ENCODE measurements around the gene POLR2E. TPM values are rescaled to one million over a fixed set of nuclear protein-coding genes. Genes with fewer than 3 reads are reported as not detected.

Gene POLR2E
- total and polyA plus RNA-seq, 2 experiments from 2014 or later: 172 to 336 TPM

DNA sequence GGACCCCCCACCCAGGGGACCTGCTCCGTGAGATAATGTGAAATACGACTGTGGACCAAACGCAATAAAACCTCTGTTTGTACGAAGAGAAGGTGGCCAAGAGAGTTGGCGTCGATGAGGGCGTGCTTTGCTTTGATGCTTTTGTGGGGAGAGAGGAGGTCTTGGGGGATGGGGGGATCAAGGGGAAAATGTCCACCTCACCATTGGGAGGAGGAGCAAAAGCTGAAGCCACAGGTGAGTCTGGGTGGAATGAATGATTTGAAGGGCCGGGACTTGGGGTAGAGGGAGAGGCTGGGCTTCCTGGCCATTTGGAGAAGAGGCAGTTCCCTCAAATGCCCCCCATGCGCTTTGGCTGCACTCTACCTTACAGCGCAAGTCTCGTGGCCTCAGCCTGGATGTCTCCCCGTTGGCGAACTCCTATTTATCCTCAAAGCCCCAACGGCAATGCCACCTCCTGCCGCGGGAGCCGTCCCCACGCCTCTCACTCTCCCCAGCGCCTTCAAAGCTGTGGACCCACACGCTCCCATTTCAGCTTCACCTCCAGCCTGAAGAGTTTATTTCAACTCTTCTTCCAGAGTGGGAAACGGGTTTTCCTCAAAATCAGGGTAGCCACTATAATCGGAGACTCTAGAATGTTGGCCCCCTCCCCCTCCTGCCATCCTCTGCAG is 56.1 kb downstream of the POLR2E start:
- Histone ChIP-seq H3K4me3 (peak overlapping the region; percentile 68; the same call in 1 of the 2 replicates), H3K9me2 (ENCODE audit: insufficient read depth) (no peaks in the 10 kb centered on the region), H3K27me3 (replicated peaks; ENCODE audit: insufficient read depth) (no peaks in the 10 kb centered on the region), H4K20me1 (ENCODE audit: insufficient read depth) (no peaks in the 10 kb centered on the region), H3K9ac (peak overlapping the region; percentile 37; the same call in 1 of the 2 replicates), H3K36me3 (ENCODE audit: low read depth) (no peaks in the 10 kb centered on the region; the same call in 1 of the 2 replicates), H3K79me2 (ENCODE audit: insufficient read depth) (peaks cover 11% of the 10 kb centered on the region), H3K27ac (peak overlapping the region; percentile 21), H3K9me3 (ENCODE audit: low read depth) (no peaks in the 10 kb centered on the region), H2AFZ (no peak overlapping the region), H3F3A (ENCODE audit: insufficient read depth) (peaks cover 32% of the 10 kb centered on the region), H3K4me2 (ENCODE audit: unreplicated experiment) (peak overlapping the region; percentile 84), H3K4me1 (ENCODE audit: insufficient read depth) (no peaks in the 10 kb centered on the region; the same call in 1 of the 2 replicates)
- in situ Hi-C loops (cut with MboI): no loop called here
- TF ChIP-seq EZH2 (IDR thresholded peaks at IDR 0.05; ENCODE audit: insufficient read depth, poor library complexity, severe bottlenecking): no peak
- TF ChIP-seq EZH2phosphoT487 (IDR thresholded peaks at IDR 0.05; ENCODE audit: insufficient read depth, low read depth): no peak
- DNase-seq: peak; percentile 45
- WGBS, 2 experiments (ENCODE audit: low coverage in 1 of 2, low lambda C conversion rate in 2 of 2, missing lambda C conversion rate in 2 of 2): 56 to 61% methylated on average over 20 to 22 of the region's 22 CpGs

DNA sequence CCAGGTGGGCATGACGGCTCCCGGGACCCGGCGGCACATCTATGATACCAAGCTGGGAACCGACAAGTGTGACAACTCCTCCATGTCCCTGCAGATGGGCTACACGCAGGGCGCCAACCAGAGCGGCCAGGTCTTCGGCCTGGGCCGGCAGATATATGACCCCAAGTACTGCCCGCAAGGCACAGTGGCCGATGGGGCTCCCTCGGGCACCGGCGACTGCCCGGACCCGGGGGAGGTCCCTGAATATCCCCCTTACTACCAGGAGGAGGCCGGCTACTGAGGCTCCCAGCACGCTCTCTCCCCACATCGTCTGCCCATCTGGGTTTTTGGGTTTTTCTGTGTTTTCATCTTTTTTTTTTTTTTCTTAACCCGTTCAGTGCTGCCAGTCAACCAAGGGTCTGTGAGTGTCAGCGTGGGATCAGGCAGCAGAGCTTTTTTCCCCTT is 57.5 kb downstream of the POLR2E start:
- Histone ChIP-seq H3K4me2 (ENCODE audit: unreplicated experiment) (no peak overlapping the region), H3K9ac (no peak overlapping the region), H3F3A (ENCODE audit: insufficient read depth) (peaks cover 32% of the 10 kb centered on the region), H3K36me3 (ENCODE audit: low read depth) (peaks cover 7% of the 10 kb centered on the region), H4K20me1 (ENCODE audit: insufficient read depth) (no peaks in the 10 kb centered on the region), H3K27ac (no peak overlapping the region), H3K4me1 (ENCODE audit: insufficient read depth) (no peaks in the 10 kb centered on the region; the same call in 1 of the 2 replicates), H3K4me3 (no peak overlapping the region), H3K9me3 (ENCODE audit: low read depth) (no peaks in the 10 kb centered on the region), H3K9me2 (ENCODE audit: insufficient read depth) (no peaks in the 10 kb centered on the region), H3K27me3 (replicated peaks; ENCODE audit: insufficient read depth) (no peaks in the 10 kb centered on the region), H2AFZ (no peak overlapping the region), H3K79me2 (ENCODE audit: insufficient read depth) (peaks cover 20% of the 10 kb centered on the region)
- no peak for DNase-seq
- 88% methylated on average over 22 of the region's 22 CpGs for WGBS, 2 experiments (ENCODE audit: low coverage in 1 of 2, low lambda C conversion rate in 2 of 2, missing lambda C conversion rate in 2 of 2)
- TF ChIP-seq EZH2phosphoT487 (IDR thresholded peaks at IDR 0.05; ENCODE audit: insufficient read depth, low read depth) (no peak), EZH2 (IDR thresholded peaks at IDR 0.05; ENCODE audit: insufficient read depth, poor library complexity, severe bottlenecking) (no peak)
- in situ Hi-C loops (cut with MboI): no loop called here

Other genes starting within 250 kb of the POLR2E start
- gene ELANE, start 243.1 kb downstream of the POLR2E start, total RNA-seq (2014; rRNA removed; shearing (Covaris generic)): 1.4 TPM in 1 of 2 replicates, not detected in the other
- 0.20 and 0.34 TPM in 2 replicates for gene ELANE, start 243.1 kb downstream of the POLR2E start, polyA plus RNA-seq (2016; fragmentation: Nextera tagmentation; extraction: Ambion mirVana)
- gene CFD, start 235.7 kb downstream of the POLR2E start, total RNA-seq (2014; rRNA removed; shearing (Covaris generic)): 3.2 and 5.7 TPM in 2 replicates
- gene CFD, start 235.7 kb downstream of the POLR2E start, polyA plus RNA-seq (2016; fragmentation: Nextera tagmentation; extraction: Ambion mirVana): 4.9 and 5.2 TPM in 2 replicates
- 20.9 and 26.6 TPM in 2 replicates for gene MED16, start 202.2 kb downstream of the POLR2E start, total RNA-seq (2014; rRNA removed; shearing (Covaris generic))
- 66.5 and 66.9 TPM in 2 replicates for gene MED16, start 202.2 kb downstream of the POLR2E start, polyA plus RNA-seq (2016; fragmentation: Nextera tagmentation; extraction: Ambion mirVana)
- gene RNU6-9, start 201.9 kb downstream of the POLR2E start, total RNA-seq (2014; rRNA removed; shearing (Covaris generic)): not detected in 2 replicates
- not detected in 2 replicates for gene RNU6-9, start 201.9 kb downstream of the POLR2E start, polyA plus RNA-seq (2016; fragmentation: Nextera tagmentation; extraction: Ambion mirVana)
- 41.6 and 50.9 TPM in 2 replicates for gene R3HDM4, start 182.2 kb downstream of the POLR2E start, total RNA-seq (2014; rRNA removed; shearing (Covaris generic))
- 52.7 and 58.1 TPM in 2 replicates for gene R3HDM4, start 182.2 kb downstream of the POLR2E start, polyA plus RNA-seq (2016; fragmentation: Nextera tagmentation; extraction: Ambion mirVana)
- not detected in 2 replicates for gene KISS1R, start 178.0 kb downstream of the POLR2E start, total RNA-seq (2014; rRNA removed; shearing (Covaris generic))
- gene KISS1R, start 178.0 kb downstream of the POLR2E start, polyA plus RNA-seq (2016; fragmentation: Nextera tagmentation; extraction: Ambion mirVana): not detected in 2 replicates
- gene ARID3A, start 169.3 kb downstream of the POLR2E start, total RNA-seq (2014; rRNA removed; shearing (Covaris generic)): 6.7 and 8.5 TPM in 2 replicates
- 2.4 and 2.8 TPM in 2 replicates for gene ARID3A, start 169.3 kb downstream of the POLR2E start, polyA plus RNA-seq (2016; fragmentation: Nextera tagmentation; extraction: Ambion mirVana)
- gene WDR18, start 111.0 kb downstream of the POLR2E start, total RNA-seq (2014; rRNA removed; shearing (Covaris generic)): 63.5 and 83.4 TPM in 2 replicates
- 143 and 157 TPM in 2 replicates for gene WDR18, start 111.0 kb downstream of the POLR2E start, polyA plus RNA-seq (2016; fragmentation: Nextera tagmentation; extraction: Ambion mirVana)
- gene GRIN3B, start 95.0 kb downstream of the POLR2E start, total RNA-seq (2014; rRNA removed; shearing (Covaris generic)): 0.25 and 0.54 TPM in 2 replicates
- gene GRIN3B, start 95.0 kb downstream of the POLR2E start, polyA plus RNA-seq (2016; fragmentation: Nextera tagmentation; extraction: Ambion mirVana): not detected in 2 replicates
- gene TMEM259, start 74.3 kb downstream of the POLR2E start, total RNA-seq (2014; rRNA removed; shearing (Covaris generic)): 132 and 169 TPM in 2 replicates
- 76.7 and 79.7 TPM in 2 replicates for gene TMEM259, start 74.3 kb downstream of the POLR2E start, polyA plus RNA-seq (2016; fragmentation: Nextera tagmentation; extraction: Ambion mirVana)
- gene RNU6-2, start 73.9 kb downstream of the POLR2E start, total RNA-seq (2014; rRNA removed; shearing (Covaris generic)): not detected in 2 replicates
- gene RNU6-2, start 73.9 kb downstream of the POLR2E start, polyA plus RNA-seq (2016; fragmentation: Nextera tagmentation; extraction: Ambion mirVana): not detected in 2 replicates
- gene CNN2, start 68.8 kb downstream of the POLR2E start, total RNA-seq (2014; rRNA removed; shearing (Covaris generic)): 239 and 244 TPM in 2 replicates
- gene CNN2, start 68.8 kb downstream of the POLR2E start, polyA plus RNA-seq (2016; fragmentation: Nextera tagmentation; extraction: Ambion mirVana): 400 and 415 TPM in 2 replicates
- gene ABCA7, start 55.3 kb downstream of the POLR2E start, total RNA-seq (2014; rRNA removed; shearing (Covaris generic)): 1.1 and 2.1 TPM in 2 replicates
- 1.7 and 2.6 TPM in 2 replicates for gene ABCA7, start 55.3 kb downstream of the POLR2E start, polyA plus RNA-seq (2016; fragmentation: Nextera tagmentation; extraction: Ambion mirVana)
- gene ARHGAP45, start 28.2 kb downstream of the POLR2E start, total RNA-seq (2014; rRNA removed; shearing (Covaris generic)): 1.5 and 6.3 TPM in 2 replicates
- gene ARHGAP45, start 28.2 kb downstream of the POLR2E start, polyA plus RNA-seq (2016; fragmentation: Nextera tagmentation; extraction: Ambion mirVana): 3.2 and 3.5 TPM in 2 replicates
- 298 and 323 TPM in 2 replicates for gene GPX4, start 8.6 kb upstream of the POLR2E start, total RNA-seq (2014; rRNA removed; shearing (Covaris generic))
- gene GPX4, start 8.6 kb upstream of the POLR2E start, polyA plus RNA-seq (2016; fragmentation: Nextera tagmentation; extraction: Ambion mirVana): 601 and 607 TPM in 2 replicates
- gene SBNO2, start 78.9 kb upstream of the POLR2E start, total RNA-seq (2014; rRNA removed; shearing (Covaris generic)): 64.5 and 70.4 TPM in 2 replicates
- 7.5 and 11.9 TPM in 2 replicates for gene SBNO2, start 78.9 kb upstream of the POLR2E start, polyA plus RNA-seq (2016; fragmentation: Nextera tagmentation; extraction: Ambion mirVana)
- 64.1 and 66.5 TPM in 2 replicates for gene STK11, start 110.4 kb upstream of the POLR2E start, total RNA-seq (2014; rRNA removed; shearing (Covaris generic))
- gene STK11, start 110.4 kb upstream of the POLR2E start, polyA plus RNA-seq (2016; fragmentation: Nextera tagmentation; extraction: Ambion mirVana): 4.3 and 4.6 TPM in 2 replicates
- gene CBARP, start 142.6 kb upstream of the POLR2E start, total RNA-seq (2014; rRNA removed; shearing (Covaris generic)): 2.7 and 4.5 TPM in 2 replicates
- gene CBARP, start 142.6 kb upstream of the POLR2E start, polyA plus RNA-seq (2016; fragmentation: Nextera tagmentation; extraction: Ambion mirVana): 0.29 and 0.41 TPM in 2 replicates
- gene ATP5F1D, start 146.4 kb upstream of the POLR2E start, total RNA-seq (2014; rRNA removed; shearing (Covaris generic)): 27.4 and 38.9 TPM in 2 replicates
- gene ATP5F1D, start 146.4 kb upstream of the POLR2E start, polyA plus RNA-seq (2016; fragmentation: Nextera tagmentation; extraction: Ambion mirVana): 287 and 290 TPM in 2 replicates
- 9.4 and 18.5 TPM in 2 replicates for gene MIDN, start 153.2 kb upstream of the POLR2E start, total RNA-seq (2014; rRNA removed; shearing (Covaris generic))
- gene MIDN, start 153.2 kb upstream of the POLR2E start, polyA plus RNA-seq (2016; fragmentation: Nextera tagmentation; extraction: Ambion mirVana): 3.1 and 4.0 TPM in 2 replicates
- 239 and 392 TPM in 2 replicates for gene CIRBP, start 174.0 kb upstream of the POLR2E start, total RNA-seq (2014; rRNA removed; shearing (Covaris generic))
- 163 and 185 TPM in 2 replicates for gene CIRBP, start 174.0 kb upstream of the POLR2E start, polyA plus RNA-seq (2016; fragmentation: Nextera tagmentation; extraction: Ambion mirVana)
- gene FAM174C, start 180.2 kb upstream of the POLR2E start, total RNA-seq (2014; rRNA removed; shearing (Covaris generic)): 61.5 and 84.5 TPM in 2 replicates
- 67.8 and 81.6 TPM in 2 replicates for gene FAM174C, start 180.2 kb upstream of the POLR2E start, polyA plus RNA-seq (2016; fragmentation: Nextera tagmentation; extraction: Ambion mirVana)
- not detected in 2 replicates for gene EFNA2, start 190.5 kb upstream of the POLR2E start, total RNA-seq (2014; rRNA removed; shearing (Covaris generic))
- not detected in 2 replicates for gene EFNA2, start 190.5 kb upstream of the POLR2E start, polyA plus RNA-seq (2016; fragmentation: Nextera tagmentation; extraction: Ambion mirVana)